ENCODE results near the gene HSPA8. TPM values are rescaled to one million over a fixed set of nuclear protein-coding genes. Genes with fewer than 3 reads are reported as not detected.

HSPA8 gene
- total RNA-seq, 1 experiment from 2014 or later = 3,307 TPM

DNA sequence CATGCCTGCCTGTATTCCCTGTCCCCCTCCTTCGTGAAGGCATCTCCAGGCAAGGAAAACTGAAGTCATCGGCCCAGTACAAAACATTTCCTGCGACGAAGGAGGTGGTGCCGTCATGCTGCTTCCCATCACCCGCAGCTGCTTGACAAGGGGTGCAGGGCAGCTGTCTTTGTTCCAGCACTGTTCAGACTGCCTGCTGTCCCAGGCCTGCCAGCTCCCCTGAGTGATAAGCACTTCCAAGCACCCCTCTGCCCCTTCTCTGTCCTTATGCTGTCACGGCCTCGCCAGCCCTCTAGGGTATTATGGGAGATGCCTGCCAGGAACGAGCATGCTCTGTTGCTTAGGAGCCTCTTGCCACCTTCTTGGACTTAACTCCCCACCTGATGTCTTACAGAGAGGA, 43.2 kb downstream of the HSPA8 start:
- H3K9me3 ChIP-seq (ENCODE audit: low read depth, low read length, poor library complexity, severe bottlenecking) = no peaks in the 10 kb centered on the region
- intact Hi-C loops (cut with micrococcal nuclease; ENCODE audit: unreplicated experiment) = no loop called here
- H3K27me3 ChIP-seq (replicated peaks; ENCODE audit: insufficient read depth, low read depth, low read length, poor library complexity) = no peaks in the 10 kb centered on the region
- DNase-seq (ENCODE audit: low spot score) = no peak
- TF ChIP-seq CTCF (conservative IDR thresholded peaks at IDR 0.05; ENCODE audit: low read depth, low read length) = no peak
- TF ChIP-seq EZH2 (IDR thresholded peaks at IDR 0.05; ENCODE audit: borderline replicate concordance, low read depth, low read length, poor library complexity, severe bottlenecking) = no peak
- no TSS peak for BruUV-seq (replicated peaks)
- H3K4me3 ChIP-seq (ENCODE audit: low read depth, low read length, poor library complexity, severe bottlenecking) = no peak overlapping the region
- POLR2A ChIA-PET (ENCODE audit: low non-redundant PET) = no interaction called here
- no peak overlapping the region for H3K27ac ChIP-seq (ENCODE audit: low read depth, low read length, poor library complexity, severe bottlenecking)
- CTCF ChIA-PET = interaction anchor here (0.6 kb wide), 1 partner anchor 344 kb away, joined by 5 read pairs; no protein-coding TSS in a partner anchor
- no peaks in the 10 kb centered on the region for H3K4me1 ChIP-seq (ENCODE audit: insufficient read depth, low read length, poor library complexity, severe bottlenecking)
- H3K36me3 ChIP-seq (ENCODE audit: insufficient read depth, low read length, poor library complexity, severe bottlenecking) = no peaks in the 10 kb centered on the region

DNA sequence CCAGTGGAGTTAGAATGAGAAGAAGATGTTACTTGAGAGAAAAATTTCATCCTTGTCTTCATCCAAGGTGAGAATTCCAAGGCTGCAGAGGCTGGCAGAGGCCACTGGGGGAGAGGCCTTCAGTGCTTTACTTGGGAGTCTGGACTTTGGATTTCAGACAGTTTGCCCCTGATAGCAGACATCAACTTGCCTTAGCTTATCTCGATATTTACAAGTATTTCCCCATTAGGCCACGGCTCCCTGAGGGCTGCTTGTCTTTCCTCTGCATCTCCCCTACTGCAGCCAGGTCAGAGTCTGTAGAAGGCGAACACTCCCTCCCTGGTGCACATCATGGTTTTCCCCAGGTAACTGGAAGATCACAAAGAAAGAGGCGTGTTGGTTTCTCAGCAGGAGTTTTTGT, 50.4 kb downstream of the HSPA8 start:
- CTCF ChIA-PET = no interaction called here

More for the DNA sequence above, 50.4 kb downstream of the HSPA8 start:
- intact Hi-C loops (cut with micrococcal nuclease; ENCODE audit: unreplicated experiment) = no loop called here
- H3K9me3 ChIP-seq (ENCODE audit: low read depth, low read length, poor library complexity, severe bottlenecking) = no peaks in the 10 kb centered on the region
- POLR2A ChIA-PET (ENCODE audit: low non-redundant PET) = no interaction called here
- peaks cover 1% of the 10 kb centered on the region for H3K27me3 ChIP-seq (replicated peaks; ENCODE audit: insufficient read depth, low read depth, low read length, poor library complexity)
- no TSS peak for BruUV-seq (replicated peaks)
- no peak overlapping the region for H3K27ac ChIP-seq (ENCODE audit: low read depth, low read length, poor library complexity, severe bottlenecking)
- H3K4me1 ChIP-seq (ENCODE audit: insufficient read depth, low read length, poor library complexity, severe bottlenecking) = no peaks in the 10 kb centered on the region
- no peaks in the 10 kb centered on the region for H3K36me3 ChIP-seq (ENCODE audit: insufficient read depth, low read length, poor library complexity, severe bottlenecking)
- no peak overlapping the region for H3K4me3 ChIP-seq (ENCODE audit: low read depth, low read length, poor library complexity, severe bottlenecking)
- TF ChIP-seq EZH2 (IDR thresholded peaks at IDR 0.05; ENCODE audit: borderline replicate concordance, low read depth, low read length, poor library complexity, severe bottlenecking) (no peak), CTCF (conservative IDR thresholded peaks at IDR 0.05; ENCODE audit: low read depth, low read length) (no peak)
- no peak for DNase-seq (ENCODE audit: low spot score)

Other genes with a start within 250 kb of the HSPA8 start
- not detected in 2 replicates for gene CRTAM, start 223.6 kb downstream of the HSPA8 start, total RNA-seq (2021)
- 4.2 and 4.4 TPM in 2 replicates for gene JHY, start 179.4 kb downstream of the HSPA8 start, total RNA-seq (2021)
- gene BSX, start 80.3 kb downstream of the HSPA8 start, total RNA-seq (2021) = not detected in 2 replicates
- gene CLMP, start 133.1 kb upstream of the HSPA8 start, total RNA-seq (2021) = 45.9 and 62.6 TPM in 2 replicates

Measured in A673 (cell line).